SK-MEL-5 (cell line): Measurements from ENCODE around the gene LCN10. TPM values are rescaled to one million over a fixed set of nuclear protein-coding genes. Genes with fewer than 3 reads are reported as not detected.

Source experiments
- DNase-seq: peaks from one replicate; pipeline ENCODE4 v3.0.0-alpha.2; 2016; ENCODE audit warnings: low read depth, low spot score
- in situ Hi-C: cut with HindIII; loops from 2 replicates; pipeline ENCODE4 v1.10.0; 2016; ENCODE audit warnings: low sequenced_read_pairs, high pct_unique_total_duplicates, low pct_unique_long_range_greater_than_20kb
- small RNA-seq, 2 experiments: library from RNA; depleted of rRNA; stranded (forward); fragments of <200 nt; gene quantifications; one replicate each; pipeline ENCODE3, GENCODE V24; 2014
- total RNA-seq: library from RNA; depleted of rRNA; stranded (reverse); fragments of >200 nt; shearing (Covaris generic); gene quantifications from 2 replicates; pipeline ENCODE4 v1.2.3, GENCODE V29; 2014; rRNA removed

The LCN10 gene
- total RNA-seq, 1 experiment from 2014 or later, result not detected

- no peak for DNase-seq
- in situ Hi-C loops, result no loop called here
These were observed 53.7 kb downstream of the LCN10 start for GRCh38 chr9:136689108-136689460.

- in situ Hi-C loops, result no loop called here
- no peak for DNase-seq
These were observed 54.2 kb downstream of the LCN10 start for GRCh38 chr9:136688274-136689107.

Small RNA genes lying within 50 kb of the gene (small RNA-seq; reads per million reads assigned to genes)
- gene ATP6V1G1P3 (0 reads per million in 2 experiments), gene MIR6722 (0 reads per million in 2 experiments)

Other genes starting within 250 kb of the LCN10 start
- gene NOTCH1, start 196.9 kb downstream of the LCN10 start, total RNA-seq, result 3.0 and 3.2 TPM in 2 replicates
- gene EGFL7, start 80.0 kb downstream of the LCN10 start, total RNA-seq, result 61.5 and 66.9 TPM in 2 replicates
- 52.3 and 54.1 TPM in 2 replicates for gene AGPAT2, start 55.5 kb downstream of the LCN10 start, total RNA-seq
- gene DIPK1B, start 30.4 kb downstream of the LCN10 start, total RNA-seq, result 42.0 and 45.6 TPM in 2 replicates
- not detected in 2 replicates for gene LCN6, start 5.6 kb upstream of the LCN10 start, total RNA-seq
- not detected in 2 replicates for gene LCN8, start 15.3 kb upstream of the LCN10 start, total RNA-seq
- 0.05 and 0.21 TPM in 2 replicates for gene LCN15, start 21.6 kb upstream of the LCN10 start, total RNA-seq
- 47.1 and 50.8 TPM in 2 replicates for gene TMEM141, start 48.4 kb upstream of the LCN10 start, total RNA-seq
- gene CCDC183, start 53.4 kb upstream of the LCN10 start, total RNA-seq, result 0.08 and 0.42 TPM in 2 replicates
- gene RABL6, start 65.0 kb upstream of the LCN10 start, total RNA-seq, result 57.4 and 62.6 TPM in 2 replicates
- 1.2 and 1.4 TPM in 2 replicates for gene AJM1, start 99.5 kb upstream of the LCN10 start, total RNA-seq
- 101 TPM in 2 replicates for gene PHPT1, start 106.5 kb upstream of the LCN10 start, total RNA-seq
- 0.80 and 1.3 TPM in 2 replicates for gene MAMDC4, start 109.4 kb upstream of the LCN10 start, total RNA-seq
- gene EDF1, start 123.4 kb upstream of the LCN10 start, total RNA-seq, result 356 and 392 TPM in 2 replicates
- 13.5 and 16.4 TPM in 2 replicates for gene TRAF2, start 143.6 kb upstream of the LCN10 start, total RNA-seq
- gene FBXW5, start 201.8 kb upstream of the LCN10 start, total RNA-seq, result 141 and 174 TPM in 2 replicates
- gene C8G, start 202.3 kb upstream of the LCN10 start, total RNA-seq, result 0.45 and 0.53 TPM in 2 replicates
- not detected in 2 replicates for gene LCN12, start 209.3 kb upstream of the LCN10 start, total RNA-seq
- not detected in 2 replicates for gene PTGDS, start 234.6 kb upstream of the LCN10 start, total RNA-seq
- not detected in 2 replicates for gene LCNL1, start 240.1 kb upstream of the LCN10 start, total RNA-seq
- gene PAXX, start 249.5 kb upstream of the LCN10 start, total RNA-seq, result 31.7 and 46.0 TPM in 2 replicates